HG03097 (cell line): Measurements from ENCODE around the gene NR4A3.
A peak's percentile ranks its signal among the peaks of the same experiment; 100 is the strongest.
"Not testable (repeated sequence)": the region's sequence is repeated elsewhere in the genome, so short reads cannot be mapped to it uniquely, and the experiment has no call there.

ENCODE experiments used
- ATAC-seq: cut with Tn5 transposase; IDR thresholded peaks from one replicate; pipeline ENCODE4 v1.9.1; 2021; ENCODE audit not compliant: unreplicated experiment, low FRiP score

The NR4A3 gene

GRCh38 chr9:99828417-99829176, 6.9 kb downstream of the NR4A3 start:
- ATAC-seq = no peak

DNA sequence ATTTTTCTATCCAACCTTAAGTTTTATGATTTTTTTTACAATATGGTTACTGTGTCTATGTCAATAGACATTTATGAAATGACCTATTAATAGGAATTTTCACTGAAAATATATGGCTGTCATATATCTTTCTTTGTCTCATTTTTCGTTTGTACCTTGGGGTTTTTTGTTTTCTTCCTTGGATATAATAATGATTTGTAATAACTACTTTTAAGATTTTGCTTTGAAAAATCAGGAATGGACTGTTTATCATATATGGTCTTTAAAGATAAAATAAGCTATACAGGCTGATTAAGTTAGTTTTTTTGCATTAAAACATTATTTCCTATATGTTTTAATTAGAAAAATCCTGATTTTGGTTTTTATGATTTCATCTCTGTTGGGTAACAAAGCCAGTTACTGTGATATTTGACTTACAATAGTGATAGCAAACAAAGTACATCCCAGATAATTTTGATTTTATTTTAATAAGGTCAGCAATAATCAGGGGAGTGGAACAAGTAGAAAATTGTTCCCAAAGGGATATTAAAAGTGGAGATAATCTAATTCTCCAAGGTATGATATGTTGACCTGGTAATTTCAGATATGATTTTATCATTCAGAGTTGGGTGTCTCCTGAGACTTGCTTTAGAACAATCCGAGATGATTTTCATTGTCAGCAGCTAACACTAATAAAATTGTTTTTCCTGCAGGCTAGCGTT, 10.3 kb downstream of the NR4A3 start:
- ATAC-seq = no peak

DNA sequence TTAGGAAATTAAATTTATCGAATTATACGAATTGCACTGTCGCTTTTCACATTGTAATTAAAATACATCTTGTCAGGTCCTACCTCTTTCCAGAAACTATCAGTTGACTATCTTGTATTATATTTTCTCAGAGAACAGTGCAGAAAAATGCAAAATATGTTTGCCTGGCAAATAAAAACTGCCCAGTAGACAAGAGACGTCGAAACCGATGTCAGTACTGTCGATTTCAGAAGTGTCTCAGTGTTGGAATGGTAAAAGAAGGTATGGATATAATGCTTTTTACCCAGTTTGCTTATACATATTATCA, 10.8 kb downstream of the NR4A3 start:
- no peak for ATAC-seq

- no peak for ATAC-seq
Observed at GRCh38 chr9:99833735-99834134, 12.1 kb downstream of the NR4A3 start.

- ATAC-seq = no peak
Observed at GRCh38 chr9:99834474-99834873, 12.8 kb downstream of the NR4A3 start.

DNA sequence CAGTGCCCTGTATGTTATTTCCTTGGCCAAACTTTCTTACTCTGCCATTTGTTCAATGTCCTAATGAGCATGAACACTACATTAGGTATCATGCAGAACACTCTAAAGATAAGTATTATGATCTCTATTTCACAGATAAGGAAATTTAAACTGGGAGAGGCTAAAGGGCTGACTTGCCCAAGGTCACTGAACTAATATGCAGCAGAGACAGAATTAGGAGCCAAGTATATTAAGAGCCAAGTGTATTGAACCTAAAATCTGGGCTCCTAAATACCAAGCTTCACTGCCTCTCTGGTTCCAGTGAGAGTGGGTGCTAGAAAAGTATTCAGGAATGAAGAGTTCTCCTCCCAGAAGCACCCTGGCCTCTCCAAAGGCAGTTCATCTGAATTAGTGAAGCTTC, 13.5 kb downstream of the NR4A3 start:
- ATAC-seq = no peak

DNA sequence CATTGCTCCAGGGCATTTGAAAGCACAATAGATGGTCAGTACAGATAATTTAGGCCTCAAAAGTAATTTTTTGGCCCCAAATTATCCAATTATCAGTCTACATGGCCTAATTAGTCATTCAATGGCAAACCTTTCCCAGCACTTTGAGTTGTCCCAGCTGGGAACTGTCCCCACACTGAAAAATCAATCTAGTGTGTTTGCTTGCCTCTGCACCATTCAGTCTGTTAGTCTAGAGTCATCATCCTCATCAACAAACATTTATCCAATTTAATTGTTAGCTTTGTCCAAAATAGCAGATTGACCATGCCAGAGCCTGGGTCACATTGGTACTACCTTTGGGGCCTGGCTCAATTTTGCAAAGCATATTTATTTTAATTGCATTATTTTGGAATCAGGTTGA, 13.9 kb downstream of the NR4A3 start:
- no peak for ATAC-seq

- ATAC-seq = no peak
Observed at GRCh38 chr9:99840072-99840471, 18.4 kb downstream of the NR4A3 start.

DNA sequence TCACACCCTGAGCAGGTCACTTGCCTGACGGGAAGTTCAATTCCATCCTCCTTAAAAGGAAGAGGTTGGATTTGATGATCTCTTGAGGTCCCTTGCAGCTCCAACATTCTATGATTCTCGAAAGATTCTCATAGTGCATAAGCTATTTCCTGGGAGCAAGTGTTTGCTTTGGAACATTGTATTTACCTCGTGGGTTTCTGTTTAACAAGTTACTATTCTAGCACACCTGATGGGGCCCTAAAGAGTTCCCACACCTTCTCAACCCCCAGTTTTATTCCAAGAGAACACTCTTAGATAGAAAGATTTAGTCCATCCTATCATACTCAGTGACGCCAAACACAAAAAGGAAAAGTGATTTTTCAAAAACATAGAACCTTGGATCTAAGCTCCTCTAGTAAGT, 23.4 kb downstream of the NR4A3 start:
- ATAC-seq = no peak

DNA sequence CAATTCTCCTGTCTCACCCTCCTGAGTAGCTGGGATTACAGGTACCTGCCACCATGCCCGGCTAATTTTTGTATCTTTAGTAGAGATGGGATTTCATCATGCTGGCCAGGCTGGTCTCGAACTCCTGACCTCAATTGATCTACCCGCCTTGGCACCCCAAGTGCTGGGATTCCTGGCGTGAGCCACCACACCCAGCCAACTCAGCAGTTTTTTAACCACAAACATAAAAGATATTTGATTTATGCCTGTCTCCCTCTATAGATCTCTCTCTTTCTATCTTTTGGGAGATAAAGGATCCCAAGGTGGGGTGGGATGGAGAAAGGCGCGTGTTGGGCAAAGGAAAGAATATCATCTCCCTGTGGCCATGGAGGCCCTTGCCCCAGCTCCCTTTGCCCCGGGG, 26.8 kb downstream of the NR4A3 start:
- no peak for ATAC-seq

DNA sequence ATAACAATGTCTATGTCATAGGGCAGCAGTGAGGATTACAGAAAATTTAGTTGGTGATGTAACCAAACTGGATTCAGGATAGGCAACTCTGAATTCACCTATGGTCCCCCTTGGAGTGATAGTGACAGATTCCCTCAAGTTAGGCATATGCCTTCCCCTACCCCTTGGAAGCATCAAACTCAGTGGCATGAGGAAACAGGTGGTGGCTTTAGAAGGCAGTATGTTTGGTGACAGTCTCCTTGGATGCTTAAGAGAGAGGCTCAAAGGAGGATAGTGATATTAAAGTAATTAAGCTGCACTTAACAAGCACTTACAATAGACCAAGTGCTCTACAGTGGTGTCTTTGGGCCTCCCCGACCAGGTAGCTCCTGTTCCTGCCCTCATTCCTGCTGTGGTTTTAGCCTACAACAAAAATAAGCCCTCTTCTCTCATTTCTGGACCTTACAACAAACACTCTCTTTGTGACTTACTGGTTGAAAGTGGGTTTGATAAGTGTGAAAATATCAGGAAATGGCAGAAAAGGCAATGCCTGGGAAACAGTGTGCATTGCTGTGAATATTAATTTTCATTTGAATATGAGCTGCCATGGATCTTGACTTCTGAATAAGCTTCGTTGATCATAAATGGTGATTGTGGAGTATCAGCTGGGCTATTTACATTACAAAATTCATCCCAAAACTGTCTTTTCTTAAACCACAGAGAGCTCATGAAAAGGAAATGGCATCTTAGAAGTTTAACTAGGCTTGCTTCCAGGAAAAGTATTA, 29.2 kb downstream of the NR4A3 start:
- peak; percentile 17 for ATAC-seq

DNA sequence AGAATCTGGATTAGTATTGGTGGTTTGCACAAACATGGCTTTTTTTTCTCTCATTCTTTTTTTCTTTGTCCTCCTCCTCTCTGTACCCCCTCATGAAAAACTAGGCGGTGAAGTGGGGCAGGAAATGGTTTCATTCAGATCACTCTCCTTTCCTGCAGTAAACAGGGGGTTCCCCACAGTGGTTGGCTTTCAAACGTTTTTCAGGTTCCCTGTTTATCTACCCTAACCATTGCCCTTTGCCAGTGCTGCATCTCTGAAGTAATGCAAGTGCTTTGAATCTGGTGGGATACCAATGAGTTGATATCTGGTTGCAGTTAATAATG, 29.8 kb downstream of the NR4A3 start:
- ATAC-seq = peak; percentile 75

- ATAC-seq = no peak
Observed at GRCh38 chr9:99852617-99853016, 30.9 kb downstream of the NR4A3 start.

DNA sequence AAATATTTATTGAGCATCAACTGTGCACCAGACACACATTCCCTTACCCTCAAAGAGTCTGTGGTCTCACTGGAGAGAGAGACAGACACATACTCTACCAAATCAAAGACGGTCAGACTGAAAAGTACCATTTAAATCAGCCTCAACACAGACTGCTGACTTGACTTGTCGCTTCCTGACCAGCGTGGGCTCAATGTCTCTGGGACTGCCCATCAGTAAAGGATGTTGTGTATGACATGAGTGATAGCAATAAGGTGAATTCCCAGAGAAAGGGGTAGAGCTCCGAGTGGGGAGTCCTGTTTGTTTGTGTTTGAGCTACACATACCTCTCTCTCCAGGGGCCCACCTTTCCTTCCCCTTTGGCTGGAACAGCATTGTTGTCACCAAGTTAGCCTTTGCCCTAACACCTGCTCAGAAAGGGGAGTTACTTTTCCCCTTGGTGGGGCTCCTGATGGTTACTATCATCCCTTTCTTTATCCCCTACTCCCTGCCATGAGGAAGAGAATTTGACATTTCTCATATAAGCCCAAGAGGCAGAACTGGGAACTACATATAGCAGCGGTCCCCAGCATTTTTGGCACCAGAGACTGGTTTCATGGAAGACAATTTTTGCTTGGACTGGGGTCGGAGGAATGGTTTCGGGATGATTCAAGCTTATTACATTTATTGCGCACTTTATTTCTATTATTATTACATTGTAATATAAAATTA, 33.9 kb downstream of the NR4A3 start:
- ATAC-seq = no peak

DNA sequence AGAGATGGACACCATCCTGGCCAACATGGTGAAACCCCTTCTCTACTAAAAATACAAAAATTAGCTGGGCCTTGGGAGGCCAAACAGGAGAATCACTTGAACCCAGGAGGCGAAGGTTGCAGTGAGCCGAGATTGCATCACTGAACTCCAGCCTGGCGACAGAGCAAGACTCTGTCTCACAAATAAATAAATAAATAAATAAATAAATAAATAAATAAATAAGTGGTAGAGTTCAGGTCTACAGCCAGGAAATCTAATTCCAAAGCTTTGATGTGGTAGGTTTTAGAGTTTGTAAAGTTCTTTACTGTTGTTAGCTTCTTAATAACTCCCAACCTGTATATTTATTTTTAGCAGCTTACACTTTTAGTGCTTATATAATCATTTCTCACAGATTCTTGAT, 35.9 kb downstream of the NR4A3 start:
- not testable (repeated sequence) for ATAC-seq

- ATAC-seq = no peak
Observed at GRCh38 chr9:99858087-99858486, 36.4 kb downstream of the NR4A3 start.

DNA sequence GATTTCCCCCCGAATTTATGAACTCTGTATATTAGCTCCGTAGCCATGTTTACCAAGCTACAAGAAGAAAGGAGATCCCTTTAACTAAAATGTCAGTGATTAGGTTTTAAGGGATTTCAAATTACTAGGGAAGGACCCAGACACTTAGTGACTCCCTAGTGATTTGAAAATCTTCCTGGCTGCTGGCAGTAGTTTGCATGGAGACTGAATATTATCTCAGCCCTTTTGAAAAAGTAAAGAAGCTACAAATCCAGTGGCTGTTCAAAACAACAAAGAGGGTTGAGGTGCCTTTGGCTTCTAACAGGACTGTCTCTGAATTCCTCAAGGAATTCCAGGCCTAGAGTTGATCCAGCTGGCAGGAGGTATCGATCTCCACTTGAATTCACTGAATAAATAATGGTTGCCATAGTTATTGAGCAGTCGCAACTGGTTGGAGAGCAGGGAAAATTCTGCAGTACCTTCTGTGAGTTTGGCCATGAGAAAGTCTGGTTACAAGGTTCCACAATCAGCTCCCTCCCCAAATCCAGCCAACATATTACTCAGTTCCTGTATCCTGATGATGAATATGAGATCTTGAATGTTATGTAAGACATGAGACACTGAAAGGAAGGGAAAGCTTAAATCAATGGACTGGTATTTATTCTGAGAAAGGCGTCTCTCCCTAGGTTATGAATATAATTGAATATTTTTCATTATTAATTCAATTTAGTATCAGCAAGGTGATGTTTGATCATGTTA, 37.7 kb downstream of the NR4A3 start:
- ATAC-seq = no peak

GRCh38 chr9:99860266-99860665, 38.6 kb downstream of the NR4A3 start:
- ATAC-seq = no peak

DNA sequence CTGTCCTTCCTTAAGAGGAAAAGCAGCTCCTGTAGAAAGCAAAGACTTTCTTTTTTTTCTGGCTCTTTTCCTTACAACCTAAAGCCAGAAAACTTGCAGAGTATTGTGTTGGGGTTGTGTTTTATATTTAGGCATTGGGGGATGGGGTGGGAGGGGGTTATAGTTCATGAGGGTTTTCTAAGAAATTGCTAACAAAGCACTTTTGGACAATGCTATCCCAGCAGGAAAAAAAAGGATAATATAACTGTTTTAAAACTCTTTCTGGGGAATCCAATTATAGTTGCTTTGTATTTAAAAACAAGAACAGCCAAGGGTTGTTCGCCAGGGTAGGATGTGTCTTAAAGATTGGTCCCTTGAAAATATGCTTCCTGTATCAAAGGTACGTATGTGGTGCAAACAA, 42.3 kb downstream of the NR4A3 start:
- ATAC-seq = no peak

DNA sequence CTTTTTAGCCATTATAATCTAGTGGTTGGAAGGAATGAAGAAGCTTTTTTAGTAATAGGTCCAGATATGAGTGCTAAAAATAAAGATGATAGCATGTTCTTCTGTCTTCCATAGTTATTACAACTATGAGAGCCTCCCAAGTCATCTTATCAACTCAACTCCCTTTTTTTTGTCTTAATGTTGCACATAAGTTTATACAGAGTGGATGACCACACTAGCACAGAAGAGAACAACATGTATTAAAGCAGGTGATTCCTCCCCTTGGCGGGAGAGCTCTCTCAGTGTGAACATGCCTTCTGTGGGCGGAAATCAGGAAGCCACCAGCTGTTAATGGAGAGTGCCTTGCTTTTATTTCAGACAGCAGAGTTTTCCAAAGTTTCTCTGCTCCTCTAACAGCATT, 44.7 kb downstream of the NR4A3 start:
- ATAC-seq = no peak

DNA sequence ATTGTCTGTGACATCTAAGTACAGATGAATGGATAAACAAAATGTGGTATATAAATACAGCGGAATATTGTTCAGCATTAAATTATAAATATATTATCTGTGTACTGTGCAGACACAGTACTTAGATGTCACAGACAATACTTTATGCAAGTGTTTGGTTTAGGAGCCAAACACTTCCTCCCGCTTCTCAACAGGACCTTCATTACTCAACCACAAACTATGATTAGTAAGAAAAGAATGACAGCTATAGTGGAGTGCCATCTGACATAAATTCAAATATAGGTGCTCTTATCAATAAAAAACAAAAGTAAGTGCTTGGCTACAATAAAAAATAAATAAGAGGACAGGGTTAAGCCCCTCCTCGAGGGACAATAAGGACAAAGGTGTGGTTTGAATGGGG, 45.9 kb downstream of the NR4A3 start:
- no peak for ATAC-seq
